ENCODE results near the gene HIC1. TPM values are rescaled to one million over a fixed set of nuclear protein-coding genes. Genes with fewer than 3 reads are reported as not detected.
A peak's percentile ranks its signal among the peaks of the same experiment; 100 is the strongest.

The HIC1 gene
- polyA plus RNA-seq, 1 donor (not counting 4 experiments of a cell fraction or from before 2014, with no cell fraction given) = 0.64 TPM

GRCh38 chr17:2040219-2040827 lies 14.6 kb upstream of the HIC1 start:
- peaks cover 9 to 19% of the 10 kb centered on the region in 2 experiments for H3K36me3 ChIP-seq (ENCODE audit: control insufficient read depth in 2 of 2, extremely low read depth in 1 of 2, insufficient read depth in 2 of 2, low read length in 2 of 2)

GRCh38 chr17:2040942-2041560 lies 13.9 kb upstream of the HIC1 start:
- peak overlapping the region; percentile 95 for H2AFZ ChIP-seq (ENCODE audit: control insufficient read depth, low read length)
- dilution Hi-C loops (cut with MboI; ENCODE audit: extremely low pct_ligation_motif_present, low sequenced_read_pairs) = no loop called here
- no peak for DNase-seq (ENCODE audit: low read depth, low spot score)

More at GRCh38 chr17:2040219-2040827, 14.6 kb upstream of the HIC1 start:
- TF ChIP-seq CTCF (optimal IDR thresholded peaks at IDR 0.05 in 1 of 3, IDR thresholded peaks at IDR 0.05 in 1 of 3, conservative IDR thresholded peaks at IDR 0.05 in 1 of 3; ENCODE audit: extremely low read depth in 1 of 3, insufficient read depth in 2 of 3, low read length in 3 of 3) (no peak), EZH2 (IDR thresholded peaks at IDR 0.05; ENCODE audit: low read length) (no peak)
- Histone ChIP-seq H4K20me1 (ENCODE audit: control insufficient read depth, extremely low read depth, insufficient read depth, low read length) (peaks cover 6% of the 10 kb centered on the region), H3K9ac (ENCODE audit: control insufficient read depth, extremely low read depth, insufficient read depth, low read length) (no peak overlapping the region), H3K4me3 (ENCODE audit: control insufficient read depth in 2 of 3, extremely low read depth in 1 of 3, insufficient read depth in 2 of 3, low read depth in 1 of 3, low read length in 3 of 3) (no peak overlapping the region), H3K9me3 (ENCODE audit: control insufficient read depth, low read depth, low read length) (no peaks in the 10 kb centered on the region), H3K4me1 (ENCODE audit: control insufficient read depth, extremely low read depth, insufficient read depth, low read length) (peaks cover 31% of the 10 kb centered on the region), H3K9me1 (ENCODE audit: control insufficient read depth, extremely low read depth, insufficient read depth, low read length) (peaks cover 3% of the 10 kb centered on the region), H3K27me3 (ENCODE audit: control insufficient read depth, extremely low read depth, insufficient read depth, low read length) (no peaks in the 10 kb centered on the region), H3K4me2 (ENCODE audit: control insufficient read depth, extremely low read depth, insufficient read depth, low read depth, low read length) (no peak overlapping the region), H2AFZ (ENCODE audit: control insufficient read depth, low read length) (no peak overlapping the region), H3K79me2 (ENCODE audit: control insufficient read depth, insufficient read depth, low read length) (peaks cover 16% of the 10 kb centered on the region), H3K27ac (ENCODE audit: control insufficient read depth, insufficient read depth, low read length) (no peak overlapping the region)
- DNase-seq (ENCODE audit: low read depth, low spot score) (no peak), FAIRE-seq (no peak)
- dilution Hi-C loops (cut with MboI; ENCODE audit: extremely low pct_ligation_motif_present, low sequenced_read_pairs) = no loop called here

More at GRCh38 chr17:2040942-2041560, 13.9 kb upstream of the HIC1 start:
- no peak overlapping the region for H3K9ac ChIP-seq (ENCODE audit: control insufficient read depth, extremely low read depth, insufficient read depth, low read length)
- peak overlapping the region; percentile 26 for H3K27ac ChIP-seq (ENCODE audit: control insufficient read depth, insufficient read depth, low read length)
- H3K4me2 ChIP-seq (ENCODE audit: control insufficient read depth, extremely low read depth, insufficient read depth, low read depth, low read length) = peak overlapping the region; percentile 71
- no peaks in the 10 kb centered on the region for H3K9me3 ChIP-seq (ENCODE audit: control insufficient read depth, low read depth, low read length)
- H3K79me2 ChIP-seq (ENCODE audit: control insufficient read depth, insufficient read depth, low read length) = peaks cover 16% of the 10 kb centered on the region
- no peak for TF ChIP-seq EZH2 (IDR thresholded peaks at IDR 0.05; ENCODE audit: low read length)
- TF ChIP-seq CTCF (optimal IDR thresholded peaks at IDR 0.05 in 1 of 3, IDR thresholded peaks at IDR 0.05 in 1 of 3, conservative IDR thresholded peaks at IDR 0.05 in 1 of 3; ENCODE audit: extremely low read depth in 1 of 3, insufficient read depth in 2 of 3, low read length in 3 of 3) = no peak
- H3K27me3 ChIP-seq (ENCODE audit: control insufficient read depth, extremely low read depth, insufficient read depth, low read length) = no peaks in the 10 kb centered on the region
- H3K9me1 ChIP-seq (ENCODE audit: control insufficient read depth, extremely low read depth, insufficient read depth, low read length) = peaks cover 3% of the 10 kb centered on the region
- peaks cover 6% of the 10 kb centered on the region for H4K20me1 ChIP-seq (ENCODE audit: control insufficient read depth, extremely low read depth, insufficient read depth, low read length)
- H3K36me3 ChIP-seq (ENCODE audit: control insufficient read depth in 2 of 2, extremely low read depth in 1 of 2, insufficient read depth in 2 of 2, low read length in 2 of 2) = peaks cover 9 to 19% of the 10 kb centered on the region in 2 experiments
- FAIRE-seq = peak; percentile 36
- H3K4me1 ChIP-seq (ENCODE audit: control insufficient read depth, extremely low read depth, insufficient read depth, low read length) = peaks cover 31% of the 10 kb centered on the region
- H3K4me3 ChIP-seq (ENCODE audit: control insufficient read depth in 2 of 3, extremely low read depth in 1 of 3, insufficient read depth in 2 of 3, low read depth in 1 of 3, low read length in 3 of 3) = peak overlapping the region; percentile 63 to 79 (median 72)
